GM19099 (cell line): ENCODE results near the gene SORBS2.

Experiments used
- POLR2A ChIP-seq: IDR thresholded peaks from 3 replicates; pipeline ENCODE4 v1.6.1; 2011; ENCODE audit warnings: low read depth; ENCODE audit not compliant: insufficient read length; ENCODE audit errors: extremely low read depth

Gene SORBS2

DNA sequence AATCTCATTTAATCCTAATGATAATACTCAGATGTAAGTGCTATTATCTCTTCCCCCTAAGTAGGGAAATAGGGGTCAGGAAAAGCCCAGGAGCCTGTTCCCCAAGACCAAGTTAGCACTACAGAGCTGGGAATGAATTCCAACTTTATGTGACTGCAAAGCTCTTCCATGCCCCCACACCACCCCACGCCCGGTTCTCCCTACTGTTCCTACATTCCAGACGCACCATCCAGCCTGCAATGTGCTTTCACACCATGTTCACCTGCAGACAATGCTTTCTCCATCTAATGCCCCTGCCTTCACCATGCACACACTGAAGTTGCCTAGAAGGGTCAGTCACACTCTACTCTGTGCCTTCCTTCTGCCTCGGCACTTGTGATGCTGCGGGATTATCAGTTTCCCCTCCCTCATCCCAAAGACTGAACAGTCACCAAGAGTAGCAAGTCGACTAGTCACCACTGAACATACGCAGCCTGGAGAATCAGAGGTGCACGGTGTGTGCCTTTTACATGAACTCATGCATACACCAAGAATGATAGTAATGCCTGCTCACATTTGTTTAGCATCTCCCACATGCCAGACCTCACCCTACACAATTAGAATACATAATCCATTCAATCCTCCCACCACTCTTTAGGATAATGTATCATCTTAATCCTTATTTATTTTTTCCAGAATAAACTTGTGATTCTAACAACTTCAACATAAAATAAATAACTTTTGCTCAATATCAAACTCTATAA, 14.2 kb downstream of the SORBS2 start:
- TF ChIP-seq POLR2A: no peak

DNA sequence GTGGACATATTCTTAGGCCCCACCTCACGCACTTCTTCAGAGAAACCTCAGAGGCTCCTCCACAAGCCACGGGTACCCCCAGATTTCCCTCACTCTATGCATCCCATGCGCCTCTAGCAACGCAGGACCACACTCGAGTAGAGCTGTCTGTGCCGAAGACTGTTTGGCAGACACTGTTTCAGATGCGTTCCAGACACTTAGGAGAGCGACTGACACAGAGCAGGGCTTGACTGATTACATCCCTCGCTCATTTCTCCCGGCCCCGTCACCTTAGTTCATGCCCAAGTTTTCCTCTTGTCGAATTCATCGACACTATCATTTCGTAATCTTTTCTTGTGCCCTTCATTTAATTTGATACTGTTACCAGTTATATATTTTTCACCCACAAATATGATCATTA, 15.0 kb downstream of the SORBS2 start:
- TF ChIP-seq POLR2A: no peak

DNA sequence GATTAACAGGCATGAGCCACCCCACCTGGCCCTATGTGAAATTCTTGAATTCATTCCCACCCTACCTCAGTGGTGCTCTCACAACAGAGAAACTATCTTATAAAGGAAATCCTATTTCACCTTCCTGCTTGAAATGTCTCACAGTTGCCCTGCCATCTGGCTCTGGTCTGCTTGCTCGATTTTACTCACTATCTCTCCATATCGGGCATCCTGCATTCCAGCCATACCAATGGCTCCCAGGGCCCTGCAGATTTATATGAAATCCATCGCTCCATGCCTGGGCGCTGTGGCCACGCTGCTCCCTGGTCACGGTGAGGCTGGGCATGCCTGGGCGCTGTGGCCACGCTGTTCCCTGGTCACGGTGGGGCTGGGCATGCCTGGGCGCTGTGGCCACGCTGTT, 15.8 kb downstream of the SORBS2 start:
- TF ChIP-seq POLR2A: no peak

DNA sequence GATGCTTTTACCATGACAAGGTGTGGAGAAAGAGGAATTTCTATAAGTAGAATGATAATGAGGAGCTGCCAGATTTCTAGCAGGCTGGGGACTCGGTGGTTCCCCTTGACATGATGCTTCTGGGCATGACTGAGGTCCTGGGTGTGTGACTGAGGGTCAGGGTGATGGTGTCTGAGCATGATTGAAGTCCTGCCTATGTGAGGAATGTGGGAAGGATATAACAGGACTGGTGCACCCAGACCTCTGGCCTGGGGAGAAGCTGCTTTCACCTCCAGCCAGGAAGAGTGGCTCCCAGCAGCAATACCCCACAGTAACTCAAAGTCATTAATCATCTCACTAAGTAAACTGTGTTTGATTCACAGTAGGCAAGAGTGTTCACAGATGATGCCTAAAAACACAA, 17.4 kb downstream of the SORBS2 start:
- no peak for TF ChIP-seq POLR2A

DNA sequence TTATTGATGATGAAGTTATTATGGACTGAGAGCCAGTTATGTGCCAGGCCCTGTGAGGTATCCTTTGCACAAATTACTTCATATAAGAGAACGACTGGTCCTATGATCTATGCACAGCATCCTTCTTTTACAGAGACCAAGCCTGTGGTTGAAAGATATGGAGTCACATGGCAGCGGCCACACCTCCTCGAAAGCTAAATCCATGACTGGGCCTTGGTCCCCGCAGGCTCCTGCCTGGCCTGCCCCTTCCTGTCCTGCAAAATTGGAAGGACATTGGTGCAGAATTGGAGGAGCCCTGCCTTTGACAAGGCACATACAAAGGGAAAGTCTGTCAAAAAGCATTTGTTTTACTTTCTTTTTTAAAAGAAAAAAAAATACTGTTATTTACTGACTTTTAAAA, 18.3 kb downstream of the SORBS2 start:
- no peak for TF ChIP-seq POLR2A

DNA sequence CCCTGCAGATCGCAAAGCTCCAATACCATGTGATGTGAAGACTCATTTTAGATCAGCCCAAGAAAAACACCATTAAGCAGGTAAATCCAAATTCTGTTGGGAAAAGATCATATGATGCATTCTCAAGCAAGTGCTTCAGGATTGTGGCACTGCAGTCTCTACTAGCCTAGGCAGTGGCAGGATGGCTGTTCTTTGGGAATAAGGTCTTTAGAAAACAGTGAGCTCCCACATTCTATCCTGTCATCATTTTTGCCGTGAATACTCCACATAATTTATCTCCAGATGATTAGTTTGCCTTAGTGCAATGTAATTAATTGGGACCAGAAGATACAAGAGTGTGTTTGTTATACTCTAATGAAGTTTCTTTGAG, 18.9 kb downstream of the SORBS2 start:
- no peak for TF ChIP-seq POLR2A

DNA sequence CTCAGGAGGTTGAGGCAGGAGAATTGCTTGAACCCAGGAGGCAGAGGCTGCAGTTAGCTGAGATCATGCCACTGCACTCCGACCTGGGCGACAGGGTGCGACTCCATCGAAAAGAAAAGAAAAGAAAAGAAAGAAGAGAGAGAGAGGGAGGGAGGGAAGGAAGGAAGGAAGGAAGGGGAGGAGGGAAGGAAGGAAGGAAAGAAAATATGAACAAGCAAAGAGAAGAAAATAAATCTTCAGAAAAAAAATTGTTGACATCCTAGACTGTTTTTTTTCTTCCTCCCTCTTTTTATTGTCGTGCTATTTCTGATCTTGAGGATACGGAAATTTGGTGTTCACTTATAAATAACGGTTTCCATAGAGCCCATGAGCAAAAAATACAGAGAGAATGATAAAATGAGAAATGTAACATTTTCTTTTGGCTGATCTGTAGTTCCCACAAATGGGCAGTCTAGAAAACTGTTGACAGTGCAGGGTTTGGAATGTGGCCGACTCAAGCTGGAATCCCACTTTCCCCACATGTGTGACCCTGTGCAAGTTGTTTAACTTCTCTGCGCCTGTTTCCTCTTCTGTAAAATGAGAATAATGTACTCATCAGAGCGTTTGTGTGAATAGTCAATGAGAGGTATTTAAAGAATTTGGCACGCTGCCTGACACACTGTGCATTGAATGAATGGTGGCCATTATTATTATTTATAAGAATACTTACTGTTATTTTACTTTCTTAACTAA, 19.4 kb downstream of the SORBS2 start:
- TF ChIP-seq POLR2A: no peak

DNA sequence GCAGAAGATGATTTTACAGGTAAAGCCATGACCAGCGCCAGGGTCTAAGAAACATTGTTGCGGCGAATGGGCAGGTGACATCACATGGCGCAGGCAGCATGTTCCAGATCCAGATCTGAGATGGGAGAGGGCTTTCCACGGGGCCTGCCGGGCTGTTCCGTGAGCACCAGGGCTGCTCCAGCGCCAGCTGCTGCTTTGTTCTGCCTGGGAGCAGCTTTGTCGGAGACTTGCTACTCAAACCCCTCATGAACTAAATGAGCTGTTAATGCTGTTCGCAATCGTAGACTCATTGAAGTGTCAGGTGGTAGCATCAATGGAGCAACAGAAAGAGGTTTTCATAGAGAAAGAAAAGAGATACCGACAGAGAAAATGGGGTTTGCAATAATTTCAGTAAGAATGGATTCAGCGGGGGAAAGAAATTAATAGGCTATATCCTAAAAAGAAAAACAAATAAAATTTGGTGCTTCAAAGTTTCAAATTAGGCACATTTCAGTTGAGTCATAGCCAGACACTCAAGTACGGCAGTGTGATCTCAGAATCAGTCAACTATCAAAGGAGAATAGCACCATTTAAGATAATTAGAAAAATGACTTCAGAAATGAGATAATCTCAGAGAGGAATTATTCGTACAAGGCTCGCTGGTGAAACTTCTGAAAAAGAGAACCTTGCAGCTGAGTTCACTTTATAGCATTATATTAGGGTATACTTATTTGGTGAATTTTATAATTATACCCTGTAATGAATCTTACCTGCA, 23.9 kb downstream of the SORBS2 start:
- TF ChIP-seq POLR2A: no peak

DNA sequence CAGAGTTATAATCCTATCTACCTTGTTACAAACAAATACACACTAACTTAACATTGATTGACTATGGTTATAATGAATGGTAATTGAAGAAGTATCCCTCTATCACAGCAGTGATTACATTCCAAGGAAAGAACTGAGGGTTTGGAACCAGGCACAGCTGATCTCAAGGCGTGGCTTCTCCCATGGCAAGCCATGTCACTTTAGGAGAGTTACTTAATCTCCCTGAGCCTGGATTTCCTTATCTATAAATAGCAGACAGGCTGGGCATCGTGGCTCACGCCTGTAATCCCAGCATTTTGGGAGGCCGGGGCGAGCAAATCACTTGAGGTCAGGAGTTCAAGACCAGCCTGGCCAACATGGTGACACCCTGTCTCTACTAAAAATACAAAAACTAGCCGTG, 25.6 kb downstream of the SORBS2 start:
- TF ChIP-seq POLR2A: no peak

DNA sequence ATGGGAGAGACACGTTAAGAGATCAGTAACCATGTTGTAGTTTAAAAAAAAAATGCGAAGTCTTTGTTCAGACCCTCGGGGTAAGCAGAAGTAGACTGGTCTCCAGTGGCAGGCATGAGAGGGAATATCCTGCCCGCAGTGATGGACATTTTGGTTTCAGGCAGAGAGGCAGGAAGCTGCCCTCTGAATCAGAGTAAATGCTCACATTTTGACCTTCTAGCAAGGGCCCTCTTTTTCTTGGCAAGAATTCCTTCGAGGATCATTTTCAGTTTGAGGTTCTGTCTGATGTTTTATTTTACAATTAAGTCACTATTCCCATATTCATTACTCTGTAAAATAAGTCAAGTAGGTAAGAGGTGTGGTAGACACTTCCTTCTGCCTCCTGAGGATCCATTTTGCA, 28.4 kb downstream of the SORBS2 start:
- TF ChIP-seq POLR2A: no peak

DNA sequence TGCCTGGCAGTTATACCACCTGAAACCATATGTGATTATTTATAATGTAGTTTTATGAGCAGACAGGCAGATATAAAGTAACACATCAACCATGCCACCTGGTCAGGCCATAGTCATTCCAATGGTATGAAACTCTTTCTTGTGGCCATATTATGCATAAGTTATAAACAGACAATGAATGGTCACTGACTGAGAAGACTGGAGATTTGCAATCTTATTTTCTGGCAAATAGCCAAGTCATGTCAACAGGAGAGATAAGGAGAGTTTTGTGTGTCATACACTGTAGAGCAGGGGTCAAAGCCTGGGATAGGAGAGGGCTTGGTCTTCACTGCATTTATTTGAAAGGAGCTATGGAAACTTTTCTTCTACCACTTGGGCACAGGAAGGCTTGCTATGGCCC, 29.5 kb downstream of the SORBS2 start:
- no peak for TF ChIP-seq POLR2A

DNA sequence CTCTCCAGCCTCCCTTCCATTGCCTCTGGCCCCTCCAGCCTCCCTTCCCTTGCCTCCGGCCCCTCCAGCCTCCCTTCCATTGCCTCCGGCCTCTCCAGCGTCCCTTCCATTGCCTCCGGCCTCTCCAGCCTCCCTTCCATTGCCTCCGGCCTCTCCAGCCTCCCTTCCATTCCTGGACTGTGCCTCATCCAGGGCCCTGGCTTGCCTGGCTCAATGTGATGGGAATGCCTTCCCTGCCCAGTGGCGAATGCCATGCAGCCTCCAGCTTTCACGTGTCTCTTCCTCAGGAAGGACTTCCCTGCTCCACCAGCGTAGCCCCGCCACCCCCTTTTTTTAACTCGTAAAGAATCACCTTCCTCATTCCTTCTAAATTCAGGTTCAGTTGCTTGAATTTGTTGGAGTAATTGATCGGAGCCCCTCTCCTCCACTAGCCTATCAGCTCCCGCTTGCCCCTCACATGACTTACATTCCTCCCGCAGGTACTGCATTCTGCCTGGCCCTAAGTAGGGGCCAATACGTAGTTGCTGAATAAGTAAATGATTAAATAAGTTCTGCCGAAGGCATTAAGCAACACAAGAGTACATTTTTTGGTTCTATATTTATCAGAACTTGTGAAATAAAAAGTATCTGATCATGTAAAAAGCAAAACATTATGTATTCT, 30.3 kb downstream of the SORBS2 start:
- no peak for TF ChIP-seq POLR2A

DNA sequence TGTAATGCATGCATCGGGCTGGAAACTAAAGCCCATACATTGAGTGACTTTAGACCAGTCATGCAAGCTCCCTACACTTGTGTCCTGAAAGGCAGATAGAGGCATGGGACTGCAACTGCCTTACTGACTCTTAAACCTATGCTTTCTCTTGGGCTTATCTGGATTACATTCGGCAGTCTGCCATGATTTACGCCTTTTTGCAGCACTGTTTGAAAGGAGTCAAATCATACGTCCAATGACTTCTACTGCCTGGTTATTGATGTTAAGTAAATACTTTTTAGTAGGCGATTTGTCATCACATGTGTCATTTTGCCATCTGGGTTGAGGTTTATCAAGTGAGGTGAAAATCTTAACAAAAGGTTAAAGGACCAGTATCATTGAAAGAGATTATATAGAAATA, 31.5 kb downstream of the SORBS2 start:
- no peak for TF ChIP-seq POLR2A

DNA sequence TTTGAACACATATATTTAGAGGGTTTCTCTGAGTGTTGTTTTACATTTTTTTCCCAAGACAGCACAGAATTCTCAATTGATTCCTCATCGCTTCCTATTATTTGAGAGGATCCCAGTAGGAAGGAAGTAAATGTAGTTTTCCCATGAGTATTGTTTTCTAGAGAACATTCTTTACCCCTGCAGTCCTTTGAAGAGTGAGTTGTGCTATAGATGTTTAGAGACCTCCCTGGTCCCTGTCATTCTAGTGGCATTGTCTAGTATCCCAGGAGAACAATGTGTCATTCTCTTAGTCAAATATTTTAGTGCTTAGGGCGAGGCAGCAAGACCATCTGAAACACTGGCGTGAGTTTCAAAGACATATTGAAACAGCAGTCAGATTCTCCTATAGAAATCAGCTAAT, 32.5 kb downstream of the SORBS2 start:
- TF ChIP-seq POLR2A: no peak

DNA sequence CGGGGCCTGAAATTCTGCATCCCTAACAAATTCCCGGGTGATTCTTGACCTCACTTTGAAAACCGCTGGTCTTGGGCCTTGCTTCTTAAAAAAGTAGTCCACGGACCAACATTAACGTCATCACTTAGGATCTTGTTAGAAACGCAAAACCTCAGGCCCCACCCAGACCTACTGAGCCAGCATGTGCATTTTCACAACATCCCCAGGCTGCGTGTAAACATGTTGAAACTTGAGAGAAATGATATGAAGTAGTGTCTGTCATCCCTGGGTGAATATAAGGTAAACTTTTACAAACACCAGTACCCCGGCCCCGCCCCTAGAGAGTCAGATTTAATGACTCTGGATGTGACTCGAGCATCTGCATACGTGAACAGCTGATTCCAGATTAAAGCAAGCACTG, 33.7 kb downstream of the SORBS2 start:
- TF ChIP-seq POLR2A: no peak
